Kidney epithelial cell (primary cell): ENCODE measurements around the gene KCNK3. TPM values are rescaled to one million over a fixed set of nuclear protein-coding genes. Genes with fewer than 3 reads are reported as not detected.

Experiments used
- DNase-seq: peaks from one replicate; pipeline ENCODE4 v3.0.0-alpha.2; 2010; ENCODE audit warnings: low read depth
- H3K27me3 ChIP-seq: 2 replicates; pipeline ENCODE4 v1.6.0; 2011; ENCODE audit warnings: low read length; ENCODE audit not compliant: control insufficient read depth, insufficient read depth
- H3K36me3 ChIP-seq: 2 replicates; pipeline ENCODE4 v1.5.1; 2011; ENCODE audit warnings: low read length; ENCODE audit not compliant: control insufficient read depth, insufficient read depth
- H3K4me3 ChIP-seq: 2 replicates; pipeline ENCODE4 v1.5.1; 2011; ENCODE audit warnings: low read depth, mild to moderate bottlenecking, control low read depth, low read length
- CTCF ChIP-seq: IDR thresholded peaks from 2 replicates; pipeline ENCODE4 v1.5.1; 2011; ENCODE audit warnings: mild to moderate bottlenecking, moderate library complexity, low read length, control low read depth, inconsistent platforms; ENCODE audit not compliant: insufficient read depth, poor library complexity, severe bottlenecking
- total RNA-seq: library from RNA; depleted of rRNA; stranded (reverse); fragments of >200 nt; gene quantifications from 2 replicates; pipeline ENCODE4 v1.2.3, GENCODE V29; 2015

KCNK3 gene
- total RNA-seq, 1 donor from 2014 or later: 13.9 TPM

DNA sequence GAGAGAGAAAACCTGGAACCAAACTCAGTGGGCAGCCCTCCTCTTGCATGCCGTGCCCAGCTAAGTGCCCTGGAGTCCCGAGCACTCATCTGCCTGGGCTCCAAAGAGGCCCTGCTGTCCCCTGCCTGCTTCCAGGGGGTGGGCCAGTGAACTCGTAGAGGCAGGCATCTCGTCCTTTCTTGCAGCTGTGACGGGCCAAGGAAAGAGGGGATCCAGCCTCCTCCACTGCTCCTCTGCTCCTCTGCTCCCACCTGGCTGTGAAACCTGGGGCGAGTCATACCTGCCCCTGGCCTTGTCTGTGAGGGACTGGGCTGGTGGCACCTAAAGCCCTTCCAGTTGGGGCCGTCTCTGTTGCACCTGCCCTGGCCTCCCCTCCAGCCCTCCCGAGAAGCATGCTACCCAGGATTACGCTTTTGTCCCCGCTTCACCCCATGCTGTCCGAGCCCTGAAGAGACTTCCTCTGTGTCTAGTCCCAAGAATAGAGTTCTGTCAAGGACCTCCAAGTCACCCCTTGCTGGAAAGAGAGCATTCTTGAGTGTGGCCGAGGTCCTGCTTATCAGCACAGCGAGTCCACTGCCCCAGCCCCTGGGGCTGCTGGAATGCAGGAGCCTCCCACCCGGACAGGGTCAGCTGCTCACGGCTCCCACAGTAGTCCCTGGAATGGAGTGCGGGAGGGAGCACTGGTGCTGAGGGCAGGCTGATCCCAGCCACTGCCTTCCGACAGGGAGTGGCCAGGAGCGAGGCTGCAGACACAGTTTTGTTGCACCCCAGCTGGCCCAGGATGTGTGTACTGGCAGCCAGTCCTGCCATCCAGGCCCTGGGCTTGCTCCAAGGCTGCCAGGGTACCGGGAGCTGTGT lies 14.3 kb downstream of the KCNK3 start:
- Histone ChIP-seq H3K27me3 (peaks cover 2% of the 10 kb centered on the region), H3K4me3 (no peak overlapping the region), H3K36me3 (no peaks in the 10 kb centered on the region)
- no peak for DNase-seq
- no peak for TF ChIP-seq CTCF

DNA sequence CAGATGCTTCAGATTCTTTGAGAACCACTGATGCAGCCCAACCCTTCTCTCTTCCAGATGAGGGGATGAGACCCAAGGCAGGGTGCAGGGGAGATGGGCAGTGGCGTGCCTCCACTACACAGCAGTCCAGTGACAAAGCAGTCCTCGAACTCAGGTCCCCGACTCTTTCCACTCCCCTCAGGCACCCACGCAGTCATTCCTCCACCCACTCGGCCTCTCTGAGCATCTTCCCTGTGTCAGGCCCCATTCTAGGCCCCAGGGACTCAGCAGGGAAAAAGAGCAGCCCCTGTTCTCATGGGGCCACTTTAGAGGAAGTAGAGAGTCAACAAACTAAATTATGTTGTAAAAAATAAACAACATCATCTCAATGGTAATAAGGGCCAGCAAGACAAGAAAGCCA lies 15.2 kb downstream of the KCNK3 start:
- Histone ChIP-seq H3K36me3 (no peaks in the 10 kb centered on the region), H3K4me3 (no peak overlapping the region), H3K27me3 (peaks cover 2% of the 10 kb centered on the region)
- TF ChIP-seq CTCF: no peak
- DNase-seq: no peak

DNA sequence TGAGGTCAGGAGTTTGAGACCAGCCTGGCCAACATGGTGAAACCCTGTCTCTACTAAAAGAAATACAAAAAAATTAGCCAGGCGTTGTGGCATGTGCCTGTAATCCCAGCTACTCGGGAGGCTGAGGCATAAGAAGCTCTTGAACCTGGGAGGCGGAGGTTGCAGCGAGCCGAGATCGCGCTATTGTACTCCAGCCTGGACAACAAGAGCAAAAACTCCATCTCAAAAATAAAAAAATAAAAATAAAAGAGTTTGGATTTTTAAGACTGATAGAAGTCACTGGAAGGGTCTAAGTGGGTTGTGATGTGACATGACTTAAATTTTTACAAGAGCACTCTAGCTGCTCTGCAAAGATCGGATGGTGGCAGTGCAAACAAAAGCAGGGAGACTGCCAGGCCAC lies 15.9 kb downstream of the KCNK3 start:
- TF ChIP-seq CTCF: no peak
- H3K4me3 ChIP-seq: no peak overlapping the region
- no peaks in the 10 kb centered on the region for H3K36me3 ChIP-seq
- H3K27me3 ChIP-seq: peaks cover 2% of the 10 kb centered on the region
- no peak for DNase-seq

DNA sequence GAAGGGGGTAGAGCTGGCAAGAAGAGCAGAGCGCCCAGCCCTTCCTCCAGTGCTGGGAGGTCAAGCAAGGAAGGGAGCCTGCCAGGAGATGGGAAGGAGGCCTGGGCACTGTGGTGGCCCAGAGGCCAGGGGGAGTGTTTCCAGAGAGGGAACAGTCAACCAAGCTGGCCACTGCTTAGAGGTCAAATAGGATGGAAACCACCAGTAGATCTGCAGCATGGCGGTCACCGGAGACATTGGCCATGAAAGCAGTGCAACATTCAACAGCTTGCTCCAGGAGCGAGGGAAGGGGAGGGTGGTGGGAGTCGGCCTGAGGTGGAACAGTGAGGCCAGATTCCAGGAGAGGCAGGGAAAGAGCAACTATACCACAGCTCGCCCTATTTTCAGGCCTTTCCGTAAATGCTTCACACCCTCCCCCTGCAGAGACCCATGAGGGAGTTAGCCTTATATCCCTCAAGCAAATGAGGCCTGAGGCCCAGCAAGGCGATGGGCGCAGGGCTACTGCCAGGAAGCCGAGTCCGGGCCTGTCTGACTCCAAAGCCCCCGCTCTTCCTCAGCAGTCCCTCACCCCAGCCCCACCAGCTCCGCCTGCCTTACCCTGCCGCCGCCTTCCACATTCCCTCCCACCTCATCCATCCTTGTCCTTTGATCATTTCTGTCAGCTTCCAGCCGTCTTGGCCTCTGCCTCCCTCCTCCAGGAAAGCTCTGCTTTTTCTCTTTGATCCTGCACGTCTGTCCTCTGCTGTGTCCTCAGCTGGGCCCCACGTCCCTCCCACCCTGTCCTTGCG lies 17.0 kb downstream of the KCNK3 start:
- TF ChIP-seq CTCF: no peak
- H3K4me3 ChIP-seq: no peak overlapping the region
- DNase-seq: no peak
- H3K36me3 ChIP-seq: no peaks in the 10 kb centered on the region
- peaks cover 2% of the 10 kb centered on the region for H3K27me3 ChIP-seq

GRCh38 chr2:26710145-26710544 lies 17.6 kb downstream of the KCNK3 start:
- TF ChIP-seq CTCF: no peak
- H3K4me3 ChIP-seq: no peak overlapping the region
- H3K36me3 ChIP-seq: no peaks in the 10 kb centered on the region
- no peak for DNase-seq
- peaks cover 2% of the 10 kb centered on the region for H3K27me3 ChIP-seq
